T-cell (primary cell): Measurements from ENCODE around the gene PI4KB. TPM values are rescaled to one million over a fixed set of nuclear protein-coding genes. Genes with fewer than 3 reads are reported as not detected.

Experiments used
- ATAC-seq, 4 experiments: fragments of 200-7000 bp in 3 of 4; fragments of 150-1000 bp in 1 of 4; cut with Tn5 transposase; replicated peaks in 1 of 4; 1 replicate in 3 of 4; 2 replicates in 1 of 4; pipeline ENCODE4 v1.10.0; 2021; ENCODE audit warnings: moderate library complexity in 3 of 4, mild to moderate bottlenecking in 2 of 4, moderate number of reproducible peaks in 1 of 4
- CTCF ChIA-PET, 2 donors: fragments of 300-600 bp; sonication (Branson Sonifier 250); formaldehyde crosslinking; loops; one replicate each; lab custom pipeline; 2022; ENCODE audit warnings: antibody characterized with exemption in 2 of 2; lab: Charles Lee
- POLR2A ChIA-PET, 2 donors: fragments of 300-600 bp; sonication (Branson Sonifier 250); formaldehyde crosslinking; loops; one replicate each; lab custom pipeline; 2022; ENCODE audit warnings: antibody characterized with exemption in 2 of 2; lab: Charles Lee
- DNase-seq, 35 experiments: peaks; one replicate each; pipeline versions ENCODE4 v3.0.0 to v3.0.0-alpha.2; 2013 to 2023
- H3K27ac ChIP-seq: one replicate; pipeline ENCODE4 v1.5.1; 2013; ENCODE audit warnings: low read length
- H3K27me3 ChIP-seq, 2 experiments: replicated peaks in 1 of 2; 1 replicate in 1 of 2; 2 replicates in 1 of 2; pipeline versions ENCODE4 v1.6.1 to v1.7.0; 2013; ENCODE audit warnings: low read length in 1 of 2, mixed read lengths in 1 of 2; ENCODE audit not compliant: control insufficient read depth in 2 of 2, insufficient read depth in 2 of 2; ENCODE audit errors: extremely low read depth in 1 of 2
- H3K36me3 ChIP-seq, 2 donors: 1 replicate in 1 of 2; 2 replicates in 1 of 2; pipeline versions ENCODE4 v1.6.1 to v1.7.0; 2013; ENCODE audit warnings: low read length in 1 of 2; ENCODE audit not compliant: control insufficient read depth in 2 of 2, insufficient read depth in 1 of 2; ENCODE audit errors: extremely low read depth in 1 of 2
- H3K4me1 ChIP-seq, 2 experiments: 1 replicate in 1 of 2; 2 replicates in 1 of 2; pipeline versions ENCODE4 v1.6.1 to v1.7.0; 2013; ENCODE audit warnings: low read length in 2 of 2, mixed read lengths in 1 of 2; ENCODE audit not compliant: insufficient read depth in 2 of 2, control insufficient read depth in 1 of 2; ENCODE audit errors: extremely low read depth in 1 of 2
- H3K4me3 ChIP-seq, 2 donors: 1 replicate in 1 of 2; 2 replicates in 1 of 2; pipeline versions ENCODE4 v1.5.1 to v1.7.0; 2013; ENCODE audit warnings: mild to moderate bottlenecking in 2 of 2, low read length in 1 of 2, moderate library complexity in 1 of 2; ENCODE audit not compliant: control insufficient read depth in 1 of 2; ENCODE audit errors: extremely low read depth in 1 of 2
- H3K9me3 ChIP-seq: 2 replicates; pipeline ENCODE4 v1.7.0; 2013
- H3K27ac Mint-ChIP-seq, 2 donors: one replicate each; pipeline ENCODE4 v1.8.0; 2020 to 2021; ENCODE audit warnings: mild to moderate bottlenecking in 2 of 2, mixed read lengths in 2 of 2
- H3K27me3 Mint-ChIP-seq, 2 donors: one replicate each; pipeline ENCODE4 v1.8.0; 2021 to 2022; ENCODE audit warnings: mixed read lengths in 2 of 2
- H3K36me3 Mint-ChIP-seq: one replicate; pipeline ENCODE4 v1.8.0; 2021; ENCODE audit warnings: mixed read lengths
- H3K4me1 Mint-ChIP-seq, 3 donors: one replicate each; pipeline ENCODE4 v1.8.0; 2020 to 2022; ENCODE audit warnings: mixed read lengths in 3 of 3, mild to moderate bottlenecking in 1 of 3
- H3K4me3 Mint-ChIP-seq, 3 donors: one replicate each; pipeline ENCODE4 v1.8.0; 2020 to 2022; ENCODE audit warnings: mild to moderate bottlenecking in 3 of 3, mixed read lengths in 3 of 3, moderate library complexity in 3 of 3
- H3K9me3 Mint-ChIP-seq, 3 donors: one replicate each; pipeline ENCODE4 v1.8.0; 2020 to 2022; ENCODE audit warnings: mixed read lengths in 3 of 3
- WGBS: methylation state at CpG from one replicate; pipeline ENCODE4 v1.1.5; 2013; ENCODE audit warnings: missing lambda C conversion rate; ENCODE audit not compliant: insufficient coverage; 5-methylcytosine and 5-hydroxymethylcytosine counted together
- total RNA-seq, 35 experiments: library from RNA in 6 of 35; stranded (reverse) in 6 of 35; fragments of 120-200 nt in 1 of 35; gene quantifications; one replicate each; pipeline versions ENCODE4 v1.2.1 to v1.2.4 and lab custom pipeline; 2013 to 2026

Gene PI4KB
- total RNA-seq, 5 donors from 2014 or later (not counting 1 experiment from before 2014, with no cell fraction given), result 64.9 to 96.9 (median 75.4) TPM

- H3K27me3 Mint-ChIP-seq, result no peaks in the 10 kb centered on the region
- H3K9me3 ChIP-seq, result no peaks in the 10 kb centered on the region
- H3K4me3 ChIP-seq, result no peak overlapping the region
- CTCF ChIA-PET, result interaction anchor here in 1 of 2 donors (1.6 kb wide), 1 partner anchor 15 kb away, joined by 3 read pairs; no protein-coding TSS in a partner anchor
- H3K27ac Mint-ChIP-seq, result no peak overlapping the region
- no peak for DNase-seq
- H3K9me3 Mint-ChIP-seq, result no peaks in the 10 kb centered on the region
- H3K4me1 Mint-ChIP-seq, result peaks cover 0 to 2% (median 0%) of the 10 kb centered on the region in 3 donors
- H3K27me3 ChIP-seq, result no peaks in the 10 kb centered on the region
- no peak overlapping the region for H3K27ac ChIP-seq
- WGBS, result 80% methylated on average over 1 of the region's 3 CpGs
- POLR2A ChIA-PET, result interaction anchor here in 1 of 2 donors (0.6 kb wide), 1 partner anchor 19 kb away, joined by 3 read pairs; no protein-coding TSS in a partner anchor
- no peak for ATAC-seq
- no peaks in the 10 kb centered on the region for H3K4me1 ChIP-seq
- H3K36me3 ChIP-seq, result peaks cover 33 to 72% of the 10 kb centered on the region in 2 donors
- peaks cover 38% of the 10 kb centered on the region for H3K36me3 Mint-ChIP-seq
- no peak overlapping the region for H3K4me3 Mint-ChIP-seq
Measured at GRCh38 chr1:151266315-151266714, 60.9 kb downstream of the PI4KB start.

- Histone ChIP-seq H3K4me3 (no peak overlapping the region), H3K36me3 (peaks cover 33 to 69% of the 10 kb centered on the region in 2 donors), H3K4me1 (no peaks in the 10 kb centered on the region), H3K27me3 (no peaks in the 10 kb centered on the region), H3K27ac (no peak overlapping the region), H3K9me3 (no peaks in the 10 kb centered on the region)
- Mint-ChIP-seq H3K4me1 (peaks cover 0 to 2% (median 1%) of the 10 kb centered on the region in 3 donors), H3K27ac (no peak overlapping the region), H3K27me3 (no peaks in the 10 kb centered on the region), H3K36me3 (peaks cover 38% of the 10 kb centered on the region), H3K4me3 (no peak overlapping the region), H3K9me3 (no peaks in the 10 kb centered on the region)
- POLR2A ChIA-PET, result no interaction called here
- no peak for ATAC-seq
- CTCF ChIA-PET, result interaction anchor here in 1 of 2 donors (1.6 kb wide), 1 partner anchor 14 kb away, joined by 3 read pairs; no protein-coding TSS in a partner anchor
- no peak for DNase-seq
- WGBS, result 90% methylated on average over 10 of the region's 14 CpGs
Measured at GRCh38 chr1:151265446-151266236, 61.6 kb downstream of the PI4KB start.

DNA sequence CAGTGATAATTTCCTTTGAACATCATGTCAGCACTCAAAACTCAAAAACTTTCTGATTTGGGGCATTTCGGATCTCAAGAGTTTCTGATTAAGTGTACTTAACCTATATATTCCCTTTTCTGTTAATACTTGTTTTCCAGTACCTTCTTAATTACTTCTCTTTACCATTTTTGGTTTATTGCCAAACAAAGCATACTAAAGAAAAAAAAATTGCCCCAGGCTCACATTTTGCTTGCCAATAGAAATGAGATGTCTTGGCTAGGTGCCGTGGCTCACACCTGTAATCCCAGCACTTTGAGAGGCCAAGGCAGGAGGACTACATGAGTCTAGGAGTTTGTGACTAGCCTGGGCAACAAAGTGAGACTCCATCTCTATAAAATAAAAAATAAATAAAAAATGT lies 67.9 kb downstream of the PI4KB start:
- ATAC-seq (no peak), DNase-seq (no peak)
- Mint-ChIP-seq H3K4me1 (peaks cover 27 to 40% (median 37%) of the 10 kb centered on the region in 3 donors), H3K36me3 (peaks cover 4% of the 10 kb centered on the region), H3K4me3 (no peak overlapping the region), H3K27me3 (no peaks in the 10 kb centered on the region), H3K9me3 (no peaks in the 10 kb centered on the region), H3K27ac (no peak overlapping the region)
- ChIA-PET POLR2A (no interaction called here), CTCF (no interaction called here)
- H3K4me1 ChIP-seq, result peaks cover 6 to 24% of the 10 kb centered on the region in 2 experiments
- no CpG with 5 or more reads among the region's 2 CpGs for WGBS
- H3K9me3 ChIP-seq, result no peaks in the 10 kb centered on the region
- peaks cover 11 to 24% of the 10 kb centered on the region in 2 donors for H3K36me3 ChIP-seq
- no peak overlapping the region for H3K4me3 ChIP-seq
- no peaks in the 10 kb centered on the region for H3K27me3 ChIP-seq
- H3K27ac ChIP-seq, result no peak overlapping the region

DNA sequence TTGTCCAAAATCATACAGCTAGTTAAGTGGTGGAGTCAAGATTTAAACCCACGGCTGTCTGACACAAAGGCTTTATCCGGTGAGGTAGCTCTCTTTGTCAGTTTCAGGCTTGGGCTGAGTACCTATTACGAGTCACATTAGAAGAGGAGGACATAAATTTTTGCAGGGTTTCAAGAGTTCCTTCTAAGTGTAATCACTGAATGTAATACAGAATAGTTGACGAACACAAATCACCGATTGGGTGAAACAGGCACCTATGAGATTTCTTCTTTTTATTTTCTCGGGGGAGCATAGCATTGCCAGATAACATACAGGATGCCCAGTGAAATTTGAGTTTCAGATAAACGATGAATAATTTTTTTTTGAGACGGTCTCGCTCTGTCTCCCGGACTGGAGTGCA lies 71.8 kb downstream of the PI4KB start:
- Histone ChIP-seq H3K36me3 (peaks cover 0 to 4% of the 10 kb centered on the region in 2 donors), H3K4me3 (peak overlapping the region; percentile 82 to 92), H3K27me3 (no peaks in the 10 kb centered on the region), H3K27ac (peak overlapping the region; percentile 69), H3K4me1 (peaks cover 6 to 29% of the 10 kb centered on the region in 2 experiments), H3K9me3 (no peaks in the 10 kb centered on the region)
- peak overlapping the region; percentile 83 to 91 (median 88) for H3K4me3 Mint-ChIP-seq
- peak overlapping the region; percentile 84 to 89 for H3K27ac Mint-ChIP-seq
- no peaks in the 10 kb centered on the region for H3K9me3 Mint-ChIP-seq
- H3K36me3 Mint-ChIP-seq, result no peaks in the 10 kb centered on the region
- ATAC-seq (no peak), DNase-seq (peak in 1 of 35 experiments; percentile 20)
- CTCF ChIA-PET, result interaction anchor here in 1 of 2 donors (0.7 to 1.6 kb wide), 4 partner anchors 26 to 158 kb away, joined by 3 to 12 read pairs (median 6); partner anchors contain the start of gene ZNF687
- H3K4me1 Mint-ChIP-seq, result peaks cover 27 to 42% (median 40%) of the 10 kb centered on the region in 3 donors
- no peaks in the 10 kb centered on the region for H3K27me3 Mint-ChIP-seq
- 59% methylated on average over 7 of the region's 10 CpGs for WGBS
- POLR2A ChIA-PET, result interaction anchor here in 1 of 2 donors (1.4 kb wide), 1 partner anchor 558 kb away, joined by 4 read pairs; the partner anchor contains the start of gene GOLPH3L

- DNase-seq (peak; percentile 78 to 97 (median 93)), ATAC-seq (peak; percentile 93 to 96 (median 94))
- Mint-ChIP-seq H3K4me3 (peak within 1 kb of the TSS; percentile 83 to 91 (median 88)), H3K9me3 (no peaks in the 10 kb centered on the region), H3K36me3 (peaks cover 1% of the 10 kb centered on the region), H3K4me1 (peaks cover 27 to 39% (median 36%) of the 10 kb centered on the region in 3 donors), H3K27ac (peak within 1 kb of the TSS; percentile 89), H3K27me3 (no peaks in the 10 kb centered on the region)
- 11% methylated on average over 42 of the region's 56 CpGs for whole genome bisulfite sequencing
- ChIA-PET POLR2A (interaction anchor here (0.6 to 1.4 kb wide), 6 partner anchors 156 to 879 kb away, joined by 3 to 12 read pairs (median 4); partner anchors contain the start of genes CDC42SE1 (in 1 of the 2), CELF3 (in 1 of the 2) and GOLPH3L (in 1 of the 2)), CTCF (interaction anchor here in 1 of 2 donors (0.7 to 1.6 kb wide), 7 partner anchors 27 to 157 kb away, joined by 3 to 12 read pairs (median 6); partner anchors contain the start of genes TNFAIP8L2, VPS72 and ZNF687)
- peak within 1 kb of the TSS; percentile 69 for H3K27ac ChIP-seq
- H3K9me3 ChIP-seq, result no peaks in the 10 kb centered on the region
- H3K4me3 ChIP-seq, result peak within 1 kb of the TSS; percentile 82 to 92
- H3K27me3 ChIP-seq, result no peaks in the 10 kb centered on the region
- peaks cover 0 to 6% of the 10 kb centered on the region in 2 donors for H3K36me3 ChIP-seq
- peaks cover 6 to 29% of the 10 kb centered on the region in 2 experiments for H3K4me1 ChIP-seq
Measured at GRCh38 chr1:151254217-151255213, 72.7 kb downstream of the PI4KB start, which contains the start of gene PSMD4. PSMD4 (plus strand) TSS chr1:151254734; CDS start chr1:151254783, 49 bp downstream.
